ENCODE data around the gene S100A8.

DNA sequence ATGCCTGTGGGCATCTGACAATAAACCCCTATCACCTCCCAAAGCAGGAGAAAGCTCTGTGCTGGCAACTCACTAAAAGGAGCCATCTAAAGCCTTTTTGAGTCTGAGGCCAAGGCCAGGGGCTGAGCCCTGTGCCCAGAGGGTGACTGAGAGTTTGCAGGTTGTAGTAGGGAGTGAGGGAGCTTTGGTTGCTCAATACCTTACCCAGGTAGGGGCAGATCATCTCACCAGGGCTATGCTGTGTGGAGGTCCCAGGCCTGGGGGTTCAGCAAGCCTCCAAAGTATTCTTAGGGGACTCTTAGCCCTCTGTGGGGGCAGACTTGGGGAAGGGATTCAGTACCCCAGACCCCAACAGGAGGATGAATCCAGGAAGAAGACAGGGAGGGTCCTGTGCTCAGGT, 48.4 kb upstream of the S100A8 start:
- TF ChIP-seq, protein P1, sequence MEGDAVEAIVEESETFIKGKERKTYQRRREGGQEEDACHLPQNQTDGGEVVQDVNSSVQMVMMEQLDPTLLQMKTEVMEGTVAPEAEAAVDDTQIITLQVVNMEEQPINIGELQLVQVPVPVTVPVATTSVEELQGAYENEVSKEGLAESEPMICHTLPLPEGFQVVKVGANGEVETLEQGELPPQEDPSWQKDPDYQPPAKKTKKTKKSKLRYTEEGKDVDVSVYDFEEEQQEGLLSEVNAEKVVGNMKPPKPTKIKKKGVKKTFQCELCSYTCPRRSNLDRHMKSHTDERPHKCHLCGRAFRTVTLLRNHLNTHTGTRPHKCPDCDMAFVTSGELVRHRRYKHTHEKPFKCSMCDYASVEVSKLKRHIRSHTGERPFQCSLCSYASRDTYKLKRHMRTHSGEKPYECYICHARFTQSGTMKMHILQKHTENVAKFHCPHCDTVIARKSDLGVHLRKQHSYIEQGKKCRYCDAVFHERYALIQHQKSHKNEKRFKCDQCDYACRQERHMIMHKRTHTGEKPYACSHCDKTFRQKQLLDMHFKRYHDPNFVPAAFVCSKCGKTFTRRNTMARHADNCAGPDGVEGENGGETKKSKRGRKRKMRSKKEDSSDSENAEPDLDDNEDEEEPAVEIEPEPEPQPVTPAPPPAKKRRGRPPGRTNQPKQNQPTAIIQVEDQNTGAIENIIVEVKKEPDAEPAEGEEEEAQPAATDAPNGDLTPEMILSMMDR (IDR thresholded peaks at IDR 0.05), result no peak
- no peak for TF ChIP-seq POLR2A (IDR thresholded peaks at IDR 0.05)
- TF ChIP-seq POLR2AphosphoS5 (IDR thresholded peaks at IDR 0.05), result no peak
